DND-41 (cell line): ENCODE results near the gene STAG1.
"Not testable (repeated sequence)": the region's sequence is repeated elsewhere in the genome, so short reads cannot be mapped to it uniquely, and the experiment has no call there.

Source experiments
- ATAC-seq: fragments of 200-7000 bp; cut with Tn5 transposase; 3 replicates; pipeline ENCODE4 v1.9.1; 2021; ENCODE audit warnings: low read depth; ENCODE audit not compliant: insufficient read depth
- DNase-seq: peaks from one replicate; pipeline ENCODE4 v3.0.0-alpha.2; 2020
- H2AFZ ChIP-seq: 2 replicates; pipeline ENCODE4 v1.6.0; 2012; ENCODE audit warnings: low read depth, low read length
- H3K27ac ChIP-seq: 2 replicates; pipeline ENCODE4 v1.5.1; 2012; ENCODE audit warnings: low read length, inconsistent platforms
- H3K27me3 ChIP-seq: fragments of 200-600 bp; sonication (generic); 2 replicates; pipeline ENCODE4 v1.6.0; 2012; ENCODE audit warnings: low read length, mild to moderate bottlenecking, inconsistent platforms; ENCODE audit not compliant: insufficient read depth, poor library complexity
- H3K36me3 ChIP-seq: 2 replicates; pipeline ENCODE4 v1.5.1; 2012; ENCODE audit warnings: low read length, inconsistent platforms; ENCODE audit not compliant: insufficient read depth
- H3K4me1 ChIP-seq: 2 replicates; pipeline ENCODE4 v1.5.1; 2012; ENCODE audit warnings: mild to moderate bottlenecking, low read length; ENCODE audit not compliant: insufficient read depth
- H3K4me2 ChIP-seq: 2 replicates; pipeline ENCODE4 v1.6.0; 2012; ENCODE audit warnings: mild to moderate bottlenecking, moderate library complexity, low read length, inconsistent platforms; ENCODE audit not compliant: insufficient read depth
- H3K4me3 ChIP-seq, 2 experiments: fragments of 200-600 bp in 1 of 2; shearing (Covaris generic) in 1 of 2; 2 replicates each; pipeline ENCODE4 v1.5.1; 2012 to 2016; ENCODE audit warnings: inconsistent platforms in 2 of 2, low read length in 2 of 2, mild to moderate bottlenecking in 2 of 2, low read depth in 1 of 2, moderate library complexity in 1 of 2
- H3K79me2 ChIP-seq: 2 replicates; pipeline ENCODE4 v1.6.0; 2012; ENCODE audit warnings: low read length, inconsistent platforms; ENCODE audit not compliant: insufficient read depth
- H3K9ac ChIP-seq: 2 replicates; pipeline ENCODE4 v1.6.0; 2012; ENCODE audit warnings: low read depth, mild to moderate bottlenecking, inconsistent platforms, low read length, moderate library complexity
- H3K9me3 ChIP-seq: 2 replicates; pipeline ENCODE4 v1.5.1; 2012; ENCODE audit warnings: low read length, moderate library complexity, mild to moderate bottlenecking, inconsistent platforms; ENCODE audit not compliant: insufficient read depth, severe bottlenecking
- H4K20me1 ChIP-seq: 2 replicates; pipeline ENCODE4 v1.6.0; 2012; ENCODE audit warnings: low read length; ENCODE audit not compliant: insufficient read depth
- CTCF ChIP-seq: IDR thresholded peaks from 2 replicates; pipeline ENCODE4 v1.5.1; 2012; ENCODE audit warnings: borderline replicate concordance, low read length, moderate library complexity, mild to moderate bottlenecking; ENCODE audit not compliant: poor library complexity, severe bottlenecking; ENCODE audit errors: extremely low read depth
- EZH2 ChIP-seq: IDR thresholded peaks from 3 replicates; pipeline ENCODE4 v1.6.1; 2012; ENCODE audit warnings: borderline replicate concordance, low read depth, mild to moderate bottlenecking, moderate library complexity, low read length, inconsistent platforms; ENCODE audit not compliant: severe bottlenecking

STAG1 gene

GRCh38 chr3:136612512-136612911, 139.7 kb downstream of the STAG1 start:
- H3K9me3 ChIP-seq, result no peaks in the 10 kb centered on the region
- H3K4me1 ChIP-seq, result no peaks in the 10 kb centered on the region
- no peak overlapping the region for H2AFZ ChIP-seq
- no peak overlapping the region for H3K9ac ChIP-seq
- DNase-seq, result no peak
- TF ChIP-seq EZH2 (no peak), CTCF (no peak)
- ATAC-seq, result no peak
- H3K79me2 ChIP-seq, result peaks cover 67% of the 10 kb centered on the region
- H3K27ac ChIP-seq, result no peak overlapping the region
- no peak overlapping the region for H3K4me3 ChIP-seq
- H4K20me1 ChIP-seq, result no peaks in the 10 kb centered on the region
- H3K27me3 ChIP-seq, result no peaks in the 10 kb centered on the region
- H3K36me3 ChIP-seq, result peaks cover 35% of the 10 kb centered on the region; the same call in 1 of the 2 replicates
- no peak overlapping the region for H3K4me2 ChIP-seq

GRCh38 chr3:136606990-136607389, 145.2 kb downstream of the STAG1 start:
- ATAC-seq, result no peak
- H3K27ac ChIP-seq, result no peak overlapping the region
- peaks cover 37% of the 10 kb centered on the region for H3K79me2 ChIP-seq
- no peaks in the 10 kb centered on the region; the same call in 1 of the 2 replicates for H4K20me1 ChIP-seq
- no peaks in the 10 kb centered on the region for H3K4me1 ChIP-seq
- H3K36me3 ChIP-seq, result peaks cover 40% of the 10 kb centered on the region; the same call in 1 of the 2 replicates
- H2AFZ ChIP-seq, result no peak overlapping the region
- no peak overlapping the region for H3K4me3 ChIP-seq
- H3K9me3 ChIP-seq, result no peaks in the 10 kb centered on the region
- no peaks in the 10 kb centered on the region for H3K27me3 ChIP-seq
- no peak overlapping the region for H3K9ac ChIP-seq
- TF ChIP-seq EZH2 (no peak), CTCF (no peak)
- no peak overlapping the region for H3K4me2 ChIP-seq
- DNase-seq, result no peak

GRCh38 chr3:136606216-136606615, 146.0 kb downstream of the STAG1 start:
- not testable (repeated sequence) for H3K9ac ChIP-seq, H3K27me3 ChIP-seq, H3K4me2 ChIP-seq, DNase-seq, H4K20me1 ChIP-seq, H2AFZ ChIP-seq, H3K4me1 ChIP-seq, H3K27ac ChIP-seq, ATAC-seq, H3K4me3 ChIP-seq, H3K9me3 ChIP-seq
- Histone ChIP-seq H3K36me3 (peaks cover 48% of the 10 kb centered on the region; the same call in 1 of the 2 replicates), H3K79me2 (peaks cover 41% of the 10 kb centered on the region)

GRCh38 chr3:136604961-136605360, 147.2 kb downstream of the STAG1 start:
- H3K4me2 ChIP-seq, result no peak overlapping the region
- no peak overlapping the region for H2AFZ ChIP-seq
- H3K27me3 ChIP-seq, result no peaks in the 10 kb centered on the region
- peaks cover 57% of the 10 kb centered on the region; the same call in 1 of the 2 replicates for H3K36me3 ChIP-seq
- no peak overlapping the region for H3K4me3 ChIP-seq
- H3K9me3 ChIP-seq, result no peaks in the 10 kb centered on the region
- no peaks in the 10 kb centered on the region for H3K4me1 ChIP-seq
- no peak for TF ChIP-seq CTCF
- no peak for TF ChIP-seq EZH2
- H3K79me2 ChIP-seq, result peaks cover 45% of the 10 kb centered on the region
- ATAC-seq (no peak), DNase-seq (no peak)
- H3K27ac ChIP-seq, result no peak overlapping the region
- no peaks in the 10 kb centered on the region; the same call in 1 of the 2 replicates for H4K20me1 ChIP-seq
- no peak overlapping the region for H3K9ac ChIP-seq
